ENCODE results near the gene ANKZF1.

Gene ANKZF1

DNA sequence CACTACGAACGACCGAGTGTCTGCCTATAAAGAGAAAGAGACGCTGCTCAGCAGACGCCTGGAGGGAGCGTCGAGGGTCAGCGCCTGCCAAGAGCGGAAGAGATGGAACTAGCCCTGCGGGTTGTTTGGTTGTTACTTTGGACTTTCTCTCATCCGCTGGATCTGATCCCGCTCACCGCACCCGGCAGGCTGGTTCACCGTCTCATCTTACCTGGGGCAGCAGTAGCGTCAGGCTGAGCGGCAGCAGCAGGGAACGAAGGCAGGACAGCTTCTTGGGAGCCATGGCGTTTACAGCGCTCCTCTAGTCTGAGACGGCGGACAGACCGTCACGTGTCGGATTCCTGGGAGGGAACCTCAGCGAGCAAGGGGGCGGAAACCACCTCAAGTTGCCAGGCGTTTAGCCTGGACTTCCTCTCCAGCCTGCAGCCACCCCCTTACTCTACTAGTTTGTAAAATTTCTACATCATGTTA, 13.7 kb downstream of the ANKZF1 start:
- no peak for TF ChIP-seq GATA2 (IDR thresholded peaks at IDR 0.05; ENCODE audit: low read depth, low read length)
- no peak for TF ChIP-seq GATA3 (IDR thresholded peaks at IDR 0.05; ENCODE audit: low read depth, low read length)

DNA sequence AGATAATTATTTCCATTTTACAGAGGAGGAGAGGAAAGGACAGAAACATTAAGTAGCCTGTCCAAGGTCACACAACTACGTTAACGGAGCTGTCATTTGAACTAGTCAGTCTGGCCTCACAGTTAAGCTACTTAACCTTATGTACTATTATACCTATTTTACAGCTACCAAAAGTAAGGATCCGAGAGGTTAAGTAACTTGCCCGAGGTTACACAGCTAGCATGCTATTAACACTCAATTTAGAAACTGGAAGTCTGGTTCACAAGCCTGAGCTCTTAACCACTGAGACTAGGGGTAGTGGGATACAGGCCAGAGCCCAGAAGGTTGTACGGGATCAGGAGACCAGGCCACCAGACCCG, 15.2 kb downstream of the ANKZF1 start:
- TF ChIP-seq GATA3 (IDR thresholded peaks at IDR 0.05; ENCODE audit: low read depth, low read length) (no peak), GATA2 (IDR thresholded peaks at IDR 0.05; ENCODE audit: low read depth, low read length) (no peak)

DNA sequence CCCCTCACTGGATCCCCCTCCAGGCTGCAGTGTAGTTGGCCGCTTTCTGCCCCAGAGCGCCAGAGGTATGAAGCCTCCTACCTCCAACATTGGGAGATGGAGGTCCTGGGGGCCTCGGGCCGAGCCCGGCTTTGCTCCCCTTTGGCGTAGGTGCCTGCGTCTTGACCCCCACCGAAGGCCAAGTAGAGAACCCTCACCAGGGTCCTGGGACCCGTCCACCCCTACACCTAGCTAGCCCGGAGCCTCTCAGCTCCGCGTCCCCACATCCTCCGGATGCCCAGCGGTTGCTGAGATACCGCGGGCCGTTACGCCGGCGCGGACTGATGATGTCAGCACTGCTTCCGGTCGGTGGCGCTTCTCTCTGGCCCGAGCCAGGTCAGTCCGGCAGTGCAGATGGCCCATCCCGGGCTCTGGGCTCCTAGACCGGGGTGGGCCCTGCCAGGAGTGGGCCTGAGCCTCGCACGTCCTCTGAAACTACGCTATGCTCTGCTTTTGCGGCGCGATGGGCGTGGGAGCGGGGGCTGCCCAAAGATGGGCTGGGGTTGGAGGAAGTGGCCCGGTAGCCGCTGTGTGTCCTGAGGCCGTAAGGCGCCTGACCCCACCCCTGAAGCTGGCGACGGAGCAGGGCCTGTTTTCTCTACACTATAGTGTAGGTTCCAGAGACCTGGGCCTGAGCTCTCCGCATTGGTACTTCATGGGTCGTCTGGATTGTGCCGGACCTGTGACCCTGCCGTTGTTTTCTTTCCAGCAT, 15.7 kb downstream of the ANKZF1 start, which contains the start of the genes GLB1L and STK16:
Gene GLB1L, minus strand, starts transcription at position 297 of the 751 bp plus-strand sequence. CDS start 1,871 bp downstream, outside the sequence.
Gene STK16, plus strand, starts transcription at position 332 of the 751 bp plus-strand sequence. CDS start 521 bp downstream, outside the sequence.
- TF ChIP-seq GATA3 (IDR thresholded peaks at IDR 0.05; ENCODE audit: low read depth, low read length) (no peak), GATA2 (IDR thresholded peaks at IDR 0.05; ENCODE audit: low read depth, low read length) (no peak)

GRCh38 chr2:219245899-219246230, 16.3 kb downstream of the ANKZF1 start:
- no peak for TF ChIP-seq GATA2 (IDR thresholded peaks at IDR 0.05; ENCODE audit: low read depth, low read length)
- no peak for TF ChIP-seq GATA3 (IDR thresholded peaks at IDR 0.05; ENCODE audit: low read depth, low read length)

GRCh38 chr2:219246559-219246958, 17.0 kb downstream of the ANKZF1 start:
- TF ChIP-seq GATA3 (IDR thresholded peaks at IDR 0.05; ENCODE audit: low read depth, low read length) (no peak), GATA2 (IDR thresholded peaks at IDR 0.05; ENCODE audit: low read depth, low read length) (no peak)

DNA sequence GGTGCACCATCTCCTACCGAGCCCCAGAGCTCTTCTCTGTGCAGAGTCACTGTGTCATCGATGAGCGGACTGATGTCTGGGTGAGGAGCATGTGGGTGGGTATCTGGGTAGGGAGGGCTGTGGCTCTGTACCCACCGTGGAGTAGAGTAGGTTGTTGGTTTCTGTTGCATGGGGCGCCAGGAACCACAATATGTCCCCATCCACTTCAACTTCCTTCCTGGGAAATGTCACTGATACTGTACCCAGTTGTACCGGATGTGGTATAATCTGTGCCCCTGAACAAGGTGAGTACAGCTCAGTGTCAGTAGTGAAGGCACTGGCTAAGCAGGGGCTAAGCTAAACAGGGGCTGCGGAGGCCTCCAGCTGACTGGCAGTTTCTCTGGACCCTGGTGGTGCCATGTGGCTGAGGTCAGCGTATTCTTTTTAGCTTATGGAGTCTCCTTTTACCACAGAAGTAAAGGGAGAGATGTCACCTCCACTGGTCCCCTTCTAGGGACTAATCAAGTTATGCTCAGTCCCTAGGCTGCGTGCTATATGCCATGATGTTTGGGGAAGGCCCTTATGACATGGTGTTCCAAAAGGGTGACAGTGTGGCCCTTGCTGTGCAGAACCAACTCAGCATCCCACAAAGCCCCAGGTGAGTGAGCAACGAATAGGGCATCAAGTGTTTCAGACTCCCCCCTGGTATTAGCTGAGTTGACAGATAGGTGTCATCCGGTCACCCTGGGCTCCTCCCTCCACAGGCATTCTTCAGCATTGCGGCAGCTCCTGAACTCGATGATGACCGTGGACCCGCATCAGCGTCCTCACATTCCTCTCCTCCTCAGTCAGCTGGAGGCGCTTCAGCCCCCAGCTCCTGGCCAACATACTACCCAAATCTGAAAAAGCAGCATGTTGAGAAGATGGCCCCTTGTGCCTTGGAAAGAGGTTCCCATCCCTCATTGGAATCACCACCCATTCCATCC, 18.4 kb downstream of the ANKZF1 start:
- TF ChIP-seq GATA3 (IDR thresholded peaks at IDR 0.05; ENCODE audit: low read depth, low read length) (no peak), GATA2 (IDR thresholded peaks at IDR 0.05; ENCODE audit: low read depth, low read length) (no peak)

DNA sequence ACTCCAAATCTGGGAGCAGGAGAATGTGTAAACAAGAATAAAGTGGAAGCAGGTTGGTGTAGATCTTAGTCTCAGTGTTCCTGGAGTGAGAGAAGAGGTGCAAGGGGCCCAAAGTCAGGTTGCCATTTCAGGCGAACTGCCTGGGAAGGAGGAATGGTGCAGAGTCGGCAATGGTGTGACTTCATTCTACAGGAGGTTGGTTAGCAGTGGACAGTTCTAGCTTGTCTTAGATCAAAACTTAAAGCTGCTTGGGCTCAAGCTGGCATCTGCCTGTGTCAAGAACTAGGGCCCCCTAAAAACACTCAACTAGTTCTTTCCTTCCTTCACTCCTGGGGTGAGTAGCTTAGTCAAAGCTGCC, 19.2 kb downstream of the ANKZF1 start:
- no peak for TF ChIP-seq GATA3 (IDR thresholded peaks at IDR 0.05; ENCODE audit: low read depth, low read length)
- TF ChIP-seq GATA2 (IDR thresholded peaks at IDR 0.05; ENCODE audit: low read depth, low read length), result no peak

DNA sequence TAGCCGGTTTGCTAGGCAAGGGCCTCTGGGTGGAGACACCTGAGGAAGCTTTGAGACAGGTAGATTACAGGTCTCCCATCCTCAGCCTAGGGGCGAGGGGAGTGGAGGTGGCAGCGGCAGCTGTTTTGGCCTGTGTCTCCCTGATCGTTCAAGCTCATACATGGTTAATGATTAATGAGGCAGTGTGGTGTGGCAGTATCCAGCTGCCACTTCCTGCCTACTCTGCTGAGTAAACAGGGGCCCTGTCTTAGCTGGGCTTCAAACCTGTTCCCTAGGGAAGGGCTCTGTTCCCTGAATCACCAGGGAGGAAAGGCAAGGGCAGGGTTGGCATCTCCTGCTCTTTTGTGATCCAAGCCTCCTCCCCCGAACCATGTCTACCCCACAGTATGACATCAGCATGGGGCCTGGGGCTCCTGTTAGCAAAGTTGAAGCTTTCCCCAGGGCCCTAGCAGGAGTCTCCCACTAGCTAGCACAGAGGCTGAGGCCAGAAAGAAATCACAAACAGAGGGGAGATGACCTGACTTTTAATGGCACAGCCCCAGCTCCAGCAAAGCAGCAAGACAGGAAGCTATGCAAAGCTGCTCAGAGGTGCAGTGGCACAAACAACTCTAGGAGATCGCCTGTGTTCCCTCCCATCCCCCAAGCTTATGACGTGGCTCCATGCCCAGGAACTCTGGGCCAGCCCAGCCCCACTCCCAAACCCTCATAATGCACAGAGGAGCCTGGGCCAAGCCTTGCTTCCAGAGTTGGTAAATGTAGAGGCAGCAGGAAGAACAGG, 19.8 kb downstream of the ANKZF1 start:
- no peak for TF ChIP-seq GATA3 (IDR thresholded peaks at IDR 0.05; ENCODE audit: low read depth, low read length)
- no peak for TF ChIP-seq GATA2 (IDR thresholded peaks at IDR 0.05; ENCODE audit: low read depth, low read length)

DNA sequence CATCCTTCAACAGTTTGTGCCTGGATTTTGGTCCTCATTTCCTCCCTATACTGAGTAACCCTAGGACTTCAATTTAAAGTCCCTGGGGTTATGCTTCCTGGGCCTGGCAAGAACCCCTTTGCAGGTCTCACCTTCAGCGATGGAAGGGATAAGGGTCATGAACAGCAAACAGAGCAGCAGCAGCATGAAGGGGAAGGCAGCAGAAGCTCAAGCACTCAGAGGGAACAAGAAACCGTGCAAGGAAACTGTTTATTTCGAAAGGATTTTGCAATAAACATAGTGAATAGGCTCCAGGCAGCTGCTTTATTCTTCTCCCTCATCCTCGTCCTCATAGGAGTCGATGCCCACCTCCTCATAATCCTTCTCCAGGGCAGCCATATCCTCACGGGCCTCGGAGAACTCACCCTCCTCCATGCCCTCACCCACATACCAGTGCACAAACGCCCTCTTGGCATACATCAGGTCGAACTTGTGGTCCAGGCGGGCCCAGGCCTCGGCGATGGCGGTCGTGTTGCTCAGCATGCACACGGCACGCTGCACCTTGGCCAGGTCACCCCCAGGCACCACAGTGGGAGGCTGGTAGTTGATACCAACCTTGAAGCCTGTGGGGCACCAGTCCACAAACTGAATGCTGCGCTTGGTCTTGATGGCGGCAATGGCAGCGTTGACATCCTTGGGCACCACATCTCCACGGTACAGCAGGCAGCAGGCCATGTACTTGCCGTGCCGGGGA, 20.6 kb downstream of the ANKZF1 start:
- TF ChIP-seq GATA2 (IDR thresholded peaks at IDR 0.05; ENCODE audit: low read depth, low read length) (no peak), GATA3 (IDR thresholded peaks at IDR 0.05; ENCODE audit: low read depth, low read length) (no peak)

DNA sequence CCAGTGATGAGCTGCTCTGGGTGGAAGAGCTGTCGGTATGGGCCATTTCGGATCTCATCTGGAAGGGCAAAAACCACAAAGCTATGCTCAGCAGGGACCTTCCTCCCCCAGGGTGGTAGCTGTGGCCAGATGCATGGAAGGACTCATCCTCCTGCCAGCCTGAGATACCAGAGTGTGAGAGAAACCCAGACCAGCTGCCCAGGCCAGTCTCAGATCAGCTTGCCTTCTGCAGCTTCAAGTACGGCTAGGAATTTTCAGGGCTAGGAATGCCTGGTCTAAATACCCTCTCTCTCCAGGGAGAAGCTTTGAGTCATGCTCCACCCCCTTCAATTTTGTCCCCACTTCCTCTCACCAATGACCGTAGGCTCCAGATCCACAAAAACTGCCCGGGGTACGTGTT, 22.1 kb downstream of the ANKZF1 start:
- no peak for TF ChIP-seq GATA2 (IDR thresholded peaks at IDR 0.05; ENCODE audit: low read depth, low read length)
- no peak for TF ChIP-seq GATA3 (IDR thresholded peaks at IDR 0.05; ENCODE audit: low read depth, low read length)

DNA sequence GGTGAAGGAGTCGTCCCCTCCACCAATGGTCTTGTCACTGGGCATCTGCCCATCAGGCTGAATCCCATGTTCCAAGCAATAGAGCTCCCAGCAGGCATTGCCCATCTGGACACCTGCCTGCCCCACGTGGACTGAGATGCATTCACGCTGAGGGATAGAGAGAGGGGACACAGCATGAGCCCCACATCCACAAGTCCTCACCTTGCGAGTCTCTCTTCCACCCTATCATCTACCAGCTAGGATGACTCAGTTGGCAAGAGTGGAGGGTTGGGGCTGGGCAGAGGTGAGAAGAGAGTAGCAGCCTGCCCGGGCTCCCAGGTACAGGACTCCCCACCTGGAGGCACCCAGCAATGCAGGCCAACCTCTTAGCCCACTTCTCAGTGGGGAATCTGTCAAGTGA, 22.5 kb downstream of the ANKZF1 start:
- TF ChIP-seq GATA2 (IDR thresholded peaks at IDR 0.05; ENCODE audit: low read depth, low read length) (no peak), GATA3 (IDR thresholded peaks at IDR 0.05; ENCODE audit: low read depth, low read length) (no peak)

- TF ChIP-seq GATA3 (IDR thresholded peaks at IDR 0.05; ENCODE audit: low read depth, low read length) (no peak), GATA2 (IDR thresholded peaks at IDR 0.05; ENCODE audit: low read depth, low read length) (no peak)
Measured at GRCh38 chr2:219252570-219252899, 22.9 kb downstream of the ANKZF1 start.

Measured in SH-SY5Y (cell line).